ENCODE measurements around the gene BTBD10.

The BTBD10 gene

GRCh38 chr11:13376838-13377237, 86.2 kb downstream of the BTBD10 start:
- TF ChIP-seq CTCF (IDR thresholded peaks at IDR 0.05; ENCODE audit: low read depth, low read length) (no peak), MYC (IDR thresholded peaks at IDR 0.05; ENCODE audit: low read depth, low read length) (no peak), POLR2A (IDR thresholded peaks at IDR 0.05; ENCODE audit: extremely low read depth, insufficient read length) (no peak), MAX (IDR thresholded peaks at IDR 0.05; ENCODE audit: low read depth, low read length) (no peak)
- no peak for DNase-seq (ENCODE audit: low read depth)
- no peak overlapping the region for H3K4me3 ChIP-seq (ENCODE audit: low read depth, low read length)

GRCh38 chr11:13376402-13376801, 86.6 kb downstream of the BTBD10 start:
- DNase-seq (ENCODE audit: low read depth): no peak

GRCh38 chr11:13375798-13376197, 87.2 kb downstream of the BTBD10 start:
- TF ChIP-seq MAX (IDR thresholded peaks at IDR 0.05; ENCODE audit: low read depth, low read length) (no peak), CTCF (IDR thresholded peaks at IDR 0.05; ENCODE audit: low read depth, low read length) (no peak), MYC (IDR thresholded peaks at IDR 0.05; ENCODE audit: low read depth, low read length) (no peak), POLR2A (IDR thresholded peaks at IDR 0.05; ENCODE audit: extremely low read depth, insufficient read length) (no peak)
- DNase-seq (ENCODE audit: low read depth): no peak
- H3K4me3 ChIP-seq (ENCODE audit: low read depth, low read length): no peak overlapping the region

More at GRCh38 chr11:13376402-13376801, 86.6 kb downstream of the BTBD10 start:
- no peak for TF ChIP-seq MAX (IDR thresholded peaks at IDR 0.05; ENCODE audit: low read depth, low read length)
- no peak overlapping the region for H3K4me3 ChIP-seq (ENCODE audit: low read depth, low read length)

GRCh38 chr11:13373216-13373615, 89.8 kb downstream of the BTBD10 start:
- no peak for DNase-seq (ENCODE audit: low read depth)
- no peak for TF ChIP-seq POLR2A (IDR thresholded peaks at IDR 0.05; ENCODE audit: extremely low read depth, insufficient read length)
- no peak for TF ChIP-seq MYC (IDR thresholded peaks at IDR 0.05; ENCODE audit: low read depth, low read length)
- TF ChIP-seq MAX (IDR thresholded peaks at IDR 0.05; ENCODE audit: low read depth, low read length): no peak
- TF ChIP-seq CTCF (IDR thresholded peaks at IDR 0.05; ENCODE audit: low read depth, low read length): no peak
- H3K4me3 ChIP-seq (ENCODE audit: low read depth, low read length): no peak overlapping the region

GRCh38 chr11:13368041-13368446, 95.0 kb downstream of the BTBD10 start:
- no peak for TF ChIP-seq POLR2A (IDR thresholded peaks at IDR 0.05; ENCODE audit: extremely low read depth, insufficient read length)
- TF ChIP-seq CTCF (IDR thresholded peaks at IDR 0.05; ENCODE audit: low read depth, low read length): no peak
- no peak for TF ChIP-seq MAX (IDR thresholded peaks at IDR 0.05; ENCODE audit: low read depth, low read length)
- no peak for TF ChIP-seq MYC (IDR thresholded peaks at IDR 0.05; ENCODE audit: low read depth, low read length)
- DNase-seq (ENCODE audit: low read depth): no peak

GRCh38 chr11:13367115-13367514, 95.9 kb downstream of the BTBD10 start:
- DNase-seq (ENCODE audit: low read depth): no peak
- TF ChIP-seq POLR2A (IDR thresholded peaks at IDR 0.05; ENCODE audit: extremely low read depth, insufficient read length) (no peak), CTCF (IDR thresholded peaks at IDR 0.05; ENCODE audit: low read depth, low read length) (no peak), MAX (IDR thresholded peaks at IDR 0.05; ENCODE audit: low read depth, low read length) (no peak), MYC (IDR thresholded peaks at IDR 0.05; ENCODE audit: low read depth, low read length) (no peak)
- no peak overlapping the region for H3K4me3 ChIP-seq (ENCODE audit: low read depth, low read length)

More at GRCh38 chr11:13368041-13368446, 95.0 kb downstream of the BTBD10 start:
- H3K4me3 ChIP-seq (ENCODE audit: low read depth, low read length): no peak overlapping the region

All from NB4 (cell line).